Aorta (tissue), 5 donors: ENCODE results near the gene AGO4. TPM values are rescaled to one million over a fixed set of nuclear protein-coding genes. Genes with fewer than 3 reads are reported as not detected.
"Not testable (repeated sequence)": the region's sequence is repeated elsewhere in the genome, so short reads cannot be mapped to it uniquely, and the experiment has no call there.

Source experiments
- ATAC-seq: fragments of 200-7000 bp; cut with Tn5 transposase; one replicate; pipeline ENCODE4 v1.9.1; 2022; ENCODE audit warnings: moderate library complexity; ENCODE audit not compliant: low FRiP score
- DNase-seq, 2 donors: peaks; one replicate each; pipeline ENCODE4 v3.0.0-alpha.2; 2020
- H3K27ac ChIP-seq, 2 donors: one replicate each; pipeline ENCODE4 v1.5.1; 2013; ENCODE audit warnings: low read length in 2 of 2, mild to moderate bottlenecking in 2 of 2, moderate library complexity in 2 of 2, control low read depth in 1 of 2, inconsistent platforms in 1 of 2, low read depth in 1 of 2
- H3K27me3 ChIP-seq, 2 donors: one replicate each; pipeline ENCODE4 v1.6.1; 2013; ENCODE audit warnings: control low read depth in 1 of 2, low read length in 1 of 2, mild to moderate bottlenecking in 1 of 2, moderate library complexity in 1 of 2; ENCODE audit not compliant: insufficient read depth in 2 of 2, control insufficient read depth in 1 of 2
- H3K36me3 ChIP-seq, 2 donors: one replicate each; pipeline ENCODE4 v1.6.1; 2013; ENCODE audit warnings: control low read depth in 1 of 2, low read length in 1 of 2, mild to moderate bottlenecking in 1 of 2; ENCODE audit not compliant: insufficient read depth in 2 of 2, control insufficient read depth in 1 of 2
- H3K4me1 ChIP-seq, 2 donors: one replicate each; pipeline ENCODE4 v1.6.1; 2013; ENCODE audit warnings: low read length in 2 of 2, control low read depth in 1 of 2, mild to moderate bottlenecking in 1 of 2, moderate library complexity in 1 of 2; ENCODE audit not compliant: insufficient read depth in 2 of 2, control insufficient read depth in 1 of 2
- H3K4me3 ChIP-seq, 2 donors: one replicate each; pipeline ENCODE4 v1.5.1; 2013; ENCODE audit warnings: low read length in 2 of 2, control low read depth in 1 of 2, mild to moderate bottlenecking in 1 of 2
- H3K9me3 ChIP-seq: one replicate; pipeline ENCODE4 v1.6.1; 2013; ENCODE audit warnings: mild to moderate bottlenecking, low read length; ENCODE audit not compliant: control insufficient read depth
- WGBS, 2 donors: extraction: QIAGEN DNeasy Blood & Tissue Kit; methylation state at CpG; one replicate each; pipeline ENCODE4 v1.1.7; 2013; 5-methylcytosine and 5-hydroxymethylcytosine counted together
- intact Hi-C, 2 donors: fragments of 100-400 bp; cut with DNase I; formaldehyde crosslinking; loops; one replicate each; pipeline versions ENCODE4 v1.14.2 to v1.15.0; 2022
- polyA plus RNA-seq, 2 donors: library from polyadenylated mRNA; stranded (reverse); fragments of 200-250 nt; gene quantifications; one replicate each; pipeline ENCODE4 v1.2.3, GENCODE V29; 2013
- total RNA-seq, 2 donors: library from RNA; stranded (reverse); fragmentation: NEBNext Ultra II Directional; extraction: Animal tissue kit (Norgen Biotek cat#: 25700); gene quantifications; one replicate each; pipeline ENCODE4 v1.2.1, GENCODE V29; 2021
- donor health status: healthy with polysubstance abuse.
- donor health status: Bipolar disorder and iron deficiency.
- donor health status: DM: no; HTN: no; CAD: no.
- donor health status: DM: no; HTN: no; CAD: no.
- donor health status: DM: yes; HTN: yes; CAD: no.

AGO4 gene
- total and polyA plus RNA-seq, 4 donors = 5.6 to 39.9 (median 17.9) TPM

DNA sequence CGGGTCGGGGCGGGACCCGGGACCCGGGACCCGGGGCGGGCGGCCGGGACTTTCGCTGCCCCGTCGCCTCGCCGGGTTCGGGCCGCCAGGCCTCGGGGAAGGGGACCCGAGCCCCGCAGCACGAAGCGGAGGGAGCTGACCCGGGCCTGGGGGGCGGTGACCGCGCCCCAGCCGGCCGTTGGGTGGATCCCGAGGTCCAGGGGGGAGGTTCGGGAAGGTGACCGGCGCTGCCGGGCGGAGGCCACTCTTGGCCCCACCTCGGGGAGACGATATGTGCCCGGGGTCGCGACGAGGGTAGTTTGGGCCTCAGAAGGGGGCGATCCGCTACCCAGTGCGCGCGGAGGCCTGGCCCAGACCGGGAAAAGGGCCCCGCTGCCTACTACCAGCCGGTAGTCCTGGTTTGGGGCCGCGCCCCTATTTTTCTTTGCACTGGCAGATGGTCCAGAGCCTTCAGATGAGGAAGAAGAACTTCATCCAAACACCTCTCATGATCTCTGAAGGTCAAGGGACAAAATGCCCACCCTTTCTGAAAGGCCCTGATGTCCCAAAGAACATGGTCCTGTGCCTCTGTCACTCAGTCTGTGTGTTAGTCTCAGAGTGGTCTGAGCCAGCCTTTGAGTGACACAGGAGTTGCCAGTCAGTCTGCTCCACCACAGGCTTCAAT is 766 bp downstream of the AGO4 start:
- Histone ChIP-seq H3K36me3 (no peaks in the 10 kb centered on the region), H3K27me3 (no peaks in the 10 kb centered on the region), H3K9me3 (no peaks in the 10 kb centered on the region), H3K27ac (peak overlapping the region; percentile 87 to 88), H3K4me1 (no peaks in the 10 kb centered on the region), H3K4me3 (peak overlapping the region; percentile 58 to 95)
- DNase-seq (peak; percentile 70 to 80), ATAC-seq (peak; percentile 68)
- WGBS, 2 donors = 0 to 1% methylated on average over 32 to 49 of the region's 49 CpGs
- intact Hi-C loops = no loop called here

DNA sequence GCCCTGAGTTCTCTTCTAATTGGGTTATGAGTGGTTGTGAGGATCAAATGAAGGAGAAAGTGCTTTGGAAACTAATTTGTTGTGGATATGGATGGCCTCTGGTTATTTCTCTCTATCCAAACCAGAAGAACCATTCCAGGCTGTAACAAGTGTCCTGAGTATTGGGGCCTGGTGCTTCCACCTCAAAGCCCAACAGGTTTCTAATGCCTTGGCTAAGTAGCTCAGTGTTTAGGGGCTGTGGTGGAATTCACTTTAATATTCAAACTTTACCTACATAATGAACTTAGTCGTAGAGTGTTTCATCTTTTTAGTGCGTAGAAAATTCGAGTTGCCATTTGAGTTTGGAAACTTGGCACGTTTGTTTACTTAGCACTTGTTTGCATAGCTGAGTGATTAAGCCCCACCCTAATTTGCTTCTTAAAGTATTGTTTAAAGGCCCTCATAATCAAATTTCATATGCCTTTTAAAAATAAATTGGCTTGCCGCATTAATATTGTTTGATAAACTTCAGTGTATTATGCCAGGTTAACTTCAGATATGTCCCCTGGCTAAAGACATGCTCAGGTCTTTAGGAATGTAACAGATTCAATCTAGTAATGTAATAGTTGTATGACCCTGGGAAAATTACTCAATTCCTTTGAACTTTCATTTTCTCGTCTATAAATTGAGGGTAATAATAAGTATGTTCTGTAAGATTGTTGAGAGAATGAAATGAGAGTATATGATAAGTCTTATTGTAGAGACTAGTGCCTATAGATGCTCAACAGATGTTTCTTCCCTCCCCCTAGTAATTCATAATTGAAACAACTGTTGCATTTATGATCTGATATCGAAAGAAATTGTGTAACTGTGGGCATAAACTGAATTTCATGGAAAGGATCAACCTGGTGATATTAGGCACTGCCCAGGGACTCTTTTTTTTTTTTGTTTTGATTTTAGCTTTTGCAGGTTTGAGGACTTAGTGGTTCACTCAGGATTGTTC is 1.6 kb downstream of the AGO4 start:
- intact Hi-C loops = no loop called here
- H3K27ac ChIP-seq = peak overlapping the region in 1 of 2 donors; percentile 87
- H3K36me3 ChIP-seq = no peaks in the 10 kb centered on the region
- WGBS, 2 donors = 22 to 34% methylated on average over 7 of the region's 7 CpGs
- DNase-seq (no peak), ATAC-seq (no peak)
- no peaks in the 10 kb centered on the region for H3K9me3 ChIP-seq
- no peaks in the 10 kb centered on the region for H3K27me3 ChIP-seq
- H3K4me3 ChIP-seq = peak overlapping the region; percentile 58 to 95
- H3K4me1 ChIP-seq = no peaks in the 10 kb centered on the region

DNA sequence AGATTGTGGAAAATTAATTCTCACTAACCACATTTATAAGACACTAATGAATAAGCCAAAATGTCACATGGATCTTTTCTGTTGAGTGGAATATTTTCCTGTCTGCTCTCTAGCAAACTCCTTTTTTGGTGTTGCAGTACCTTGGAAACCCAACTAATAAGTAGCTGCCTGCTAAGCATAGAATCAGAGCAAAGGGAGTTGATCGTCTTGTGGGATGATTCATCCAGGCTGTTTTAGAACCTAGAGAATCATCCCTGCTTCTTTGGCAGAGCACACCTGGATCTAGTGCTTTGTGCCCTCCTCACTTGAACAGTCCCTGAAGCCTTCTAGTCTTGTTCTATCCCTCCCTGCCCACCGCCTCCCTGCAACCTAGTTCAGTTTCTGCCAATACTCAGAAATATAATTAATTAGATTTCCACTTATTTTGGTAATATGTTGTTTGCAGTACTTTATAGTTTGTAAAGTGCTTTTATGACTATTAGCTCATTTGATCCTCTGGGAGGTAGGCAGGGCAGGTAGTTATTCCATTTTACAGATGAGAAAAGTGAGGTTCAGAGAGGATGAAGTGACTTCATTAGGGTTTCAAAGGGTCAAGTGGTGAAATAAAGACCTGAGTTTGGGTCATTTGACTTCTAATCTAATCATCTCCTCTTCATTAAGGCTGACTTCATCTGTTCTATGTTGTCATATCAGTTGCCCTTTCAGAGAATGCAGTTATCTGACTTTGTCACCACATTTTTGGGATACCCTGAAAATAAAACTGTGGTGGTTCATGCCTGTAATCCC is 2.5 kb downstream of the AGO4 start:
- no peaks in the 10 kb centered on the region for H3K9me3 ChIP-seq
- no peak overlapping the region for H3K27ac ChIP-seq
- no peak overlapping the region for H3K4me3 ChIP-seq
- intact Hi-C loops = no loop called here
- H3K36me3 ChIP-seq = no peaks in the 10 kb centered on the region
- no peaks in the 10 kb centered on the region for H3K27me3 ChIP-seq
- whole genome bisulfite sequencing, 2 donors = 45 to 46% methylated on average over 2 of the region's 2 CpGs
- DNase-seq (no peak), ATAC-seq (no peak)
- no peaks in the 10 kb centered on the region for H3K4me1 ChIP-seq

DNA sequence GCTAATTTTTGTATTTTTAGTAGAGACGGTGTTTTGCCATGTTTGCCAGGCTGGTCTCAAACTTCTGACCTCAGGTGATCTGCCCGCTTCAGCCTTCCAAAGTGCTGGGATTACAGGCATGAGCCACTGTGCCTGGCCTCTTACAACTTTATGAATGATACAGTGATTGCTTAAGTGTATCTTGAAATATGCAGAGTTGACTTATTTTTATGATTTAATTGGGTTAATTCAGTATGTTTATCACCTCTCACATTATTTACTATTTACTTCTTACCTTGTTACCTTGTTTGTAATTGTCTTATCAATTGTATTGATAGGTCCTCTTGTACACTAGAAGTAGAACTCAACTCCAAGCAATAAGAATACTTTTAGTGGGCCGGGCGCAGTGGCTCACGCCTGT is 4.9 kb downstream of the AGO4 start:
- H3K27me3 ChIP-seq, H3K36me3 ChIP-seq, H3K9me3 ChIP-seq, ATAC-seq, H3K4me1 ChIP-seq, DNase-seq, H3K27ac ChIP-seq, intact Hi-C loops, H3K4me3 ChIP-seq: not testable (repeated sequence)
- WGBS, 2 donors = 88 to 95% methylated on average over 5 of the region's 5 CpGs

DNA sequence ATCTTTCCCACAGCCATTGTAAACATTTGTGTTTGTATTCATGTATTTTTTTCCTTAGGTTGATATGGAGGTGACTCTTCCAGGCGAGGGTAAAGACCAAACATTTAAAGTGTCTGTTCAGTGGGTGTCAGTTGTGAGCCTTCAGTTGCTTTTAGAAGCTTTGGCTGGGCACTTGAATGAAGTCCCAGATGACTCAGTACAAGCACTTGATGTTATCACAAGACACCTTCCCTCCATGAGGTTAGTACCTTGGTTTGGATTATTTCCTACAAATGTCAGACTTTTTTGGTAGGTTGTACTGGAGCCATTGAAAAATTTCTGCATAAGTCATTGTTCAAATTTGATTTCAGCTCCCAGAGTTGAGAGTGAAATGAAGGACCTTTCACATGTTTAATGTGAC is 17.4 kb downstream of the AGO4 start:
- no peak overlapping the region for H3K4me3 ChIP-seq
- 90 to 93% methylated on average over 1 of the region's 1 CpG for WGBS, 2 donors
- intact Hi-C loops = no loop called here
- H3K4me1 ChIP-seq = no peaks in the 10 kb centered on the region
- H3K27ac ChIP-seq = no peak overlapping the region
- H3K27me3 ChIP-seq = no peaks in the 10 kb centered on the region
- peaks cover 0 to 3% of the 10 kb centered on the region in 2 donors for H3K36me3 ChIP-seq
- no peaks in the 10 kb centered on the region for H3K9me3 ChIP-seq
- ATAC-seq (no peak), DNase-seq (no peak)

DNA sequence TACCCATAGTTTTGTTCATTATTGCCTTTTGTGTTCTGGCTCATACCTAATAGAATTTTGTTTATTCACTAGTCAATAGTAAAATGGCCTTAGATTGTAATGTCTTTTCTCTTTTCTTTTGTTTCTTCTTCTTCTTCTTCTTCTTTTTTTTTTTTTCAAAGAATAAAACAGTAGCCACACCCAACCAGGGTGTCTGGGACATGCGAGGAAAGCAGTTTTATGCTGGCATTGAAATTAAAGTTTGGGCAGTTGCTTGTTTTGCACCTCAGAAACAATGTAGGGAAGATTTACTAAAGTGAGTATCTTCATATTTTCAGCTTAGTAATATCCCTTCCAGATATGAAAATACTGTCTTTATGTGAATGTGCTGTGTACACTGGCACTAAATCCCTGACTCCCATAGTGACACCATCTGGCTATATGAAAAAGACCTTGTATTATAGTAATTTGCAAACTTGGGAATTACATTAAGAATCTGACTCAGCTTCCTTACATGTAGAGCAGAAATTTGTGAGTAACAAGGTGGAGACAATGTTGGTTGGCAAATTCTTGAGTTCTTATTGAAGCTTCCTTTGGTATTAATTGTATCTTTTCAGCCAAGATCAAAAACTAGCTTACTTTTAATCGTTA is 24.6 kb downstream of the AGO4 start:
- 90 to 94% methylated on average over 2 of the region's 2 CpGs for WGBS, 2 donors
- ATAC-seq = no peak
- no peak for DNase-seq
- intact Hi-C loops = no loop called here
- Histone ChIP-seq H3K36me3 (peaks cover 3 to 8% of the 10 kb centered on the region in 2 donors), H3K4me3 (no peak overlapping the region), H3K27ac (no peak overlapping the region), H3K27me3 (no peaks in the 10 kb centered on the region), H3K9me3 (no peaks in the 10 kb centered on the region), H3K4me1 (no peaks in the 10 kb centered on the region)

DNA sequence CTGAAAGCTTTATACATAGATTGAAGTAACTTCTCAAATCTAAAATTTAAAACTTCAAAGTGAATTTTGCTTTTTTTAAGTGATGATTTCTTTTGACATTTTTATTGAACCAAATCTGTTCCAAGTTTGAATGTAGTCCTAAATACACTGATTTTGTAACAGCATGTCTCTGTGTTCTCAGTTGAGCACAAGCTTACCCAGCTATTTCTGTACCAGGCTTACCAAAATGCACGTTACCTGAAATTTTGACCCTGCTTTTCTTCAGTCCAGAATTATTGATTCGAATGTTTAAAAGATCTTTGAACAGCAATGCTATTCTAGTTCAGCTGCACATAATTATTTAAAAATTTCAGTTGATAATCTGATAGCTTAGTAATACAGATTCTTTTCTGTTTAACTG is 25.6 kb downstream of the AGO4 start:
- DNase-seq (no peak), ATAC-seq (no peak)
- 63 to 68% methylated on average over 2 of the region's 2 CpGs for WGBS, 2 donors
- H3K27ac ChIP-seq = no peak overlapping the region
- H3K27me3 ChIP-seq = no peaks in the 10 kb centered on the region
- H3K4me3 ChIP-seq = no peak overlapping the region
- peaks cover 3 to 8% of the 10 kb centered on the region in 2 donors for H3K36me3 ChIP-seq
- no peaks in the 10 kb centered on the region for H3K4me1 ChIP-seq
- H3K9me3 ChIP-seq = no peaks in the 10 kb centered on the region
- intact Hi-C loops = no loop called here

DNA sequence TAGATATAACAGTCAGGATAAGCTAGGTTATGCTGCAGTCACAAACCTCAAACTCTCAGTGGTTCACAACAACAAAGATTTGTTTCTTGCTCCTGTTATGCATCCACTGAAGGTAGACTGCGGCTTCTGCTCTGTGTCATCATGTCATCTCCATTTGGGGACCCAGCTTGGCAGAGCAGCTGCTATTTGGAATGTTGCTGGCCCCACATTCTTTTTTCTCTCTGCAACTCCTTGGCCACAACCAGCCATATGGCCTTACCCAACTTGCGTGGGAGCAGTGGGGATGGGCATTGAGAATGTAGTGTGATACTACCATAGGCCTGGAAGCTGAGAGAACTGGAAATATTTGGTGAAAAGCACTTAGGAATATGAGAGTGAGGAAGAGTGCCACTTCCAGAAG is 26.4 kb downstream of the AGO4 start:
- DNase-seq = no peak
- Histone ChIP-seq H3K36me3 (peaks cover 3 to 8% of the 10 kb centered on the region in 2 donors), H3K27me3 (no peaks in the 10 kb centered on the region), H3K4me3 (no peak overlapping the region), H3K4me1 (no peaks in the 10 kb centered on the region), H3K27ac (no peak overlapping the region), H3K9me3 (no peaks in the 10 kb centered on the region)
- intact Hi-C loops = no loop called here
- no peak for ATAC-seq
- WGBS, 2 donors = 92 to 94% methylated on average over 2 of the region's 2 CpGs
